Stomach smooth muscle (tissue), 2 donors: Measurements from ENCODE around the gene SDK2.
"Not testable (repeated sequence)": the region's sequence is repeated elsewhere in the genome, so short reads cannot be mapped to it uniquely, and the experiment has no call there.

Experiments
- H3K27ac ChIP-seq: one replicate; pipeline ENCODE4 v1.7.0; 2013; ENCODE audit warnings: mild to moderate bottlenecking, low read length, inconsistent platforms
- H3K27me3 ChIP-seq, 2 donors: one replicate each; pipeline ENCODE4 v1.7.0; 2013; ENCODE audit warnings: low read length in 2 of 2; ENCODE audit not compliant: insufficient read depth in 2 of 2, control insufficient read depth in 1 of 2
- H3K36me3 ChIP-seq, 2 donors: one replicate each; pipeline ENCODE4 v1.7.0; 2013; ENCODE audit warnings: low read length in 2 of 2; ENCODE audit not compliant: control insufficient read depth in 2 of 2, insufficient read depth in 2 of 2
- H3K4me1 ChIP-seq: one replicate; pipeline ENCODE4 v1.7.0; 2013; ENCODE audit warnings: low read length; ENCODE audit not compliant: control insufficient read depth, insufficient read depth
- H3K4me3 ChIP-seq, 2 donors: one replicate each; pipeline ENCODE4 v1.7.0; 2013; ENCODE audit warnings: low read length in 2 of 2
- H3K9ac ChIP-seq, 2 donors: one replicate each; pipeline ENCODE4 v1.7.0; 2013; ENCODE audit warnings: low read length in 2 of 2, mild to moderate bottlenecking in 1 of 2
- H3K9me3 ChIP-seq, 2 donors: one replicate each; pipeline ENCODE4 v1.7.0; 2013; ENCODE audit warnings: low read length in 2 of 2; ENCODE audit not compliant: control insufficient read depth in 2 of 2
- donor health status: healthy.
- donor health status: Pancreatic carcinoma.

Gene SDK2

DNA sequence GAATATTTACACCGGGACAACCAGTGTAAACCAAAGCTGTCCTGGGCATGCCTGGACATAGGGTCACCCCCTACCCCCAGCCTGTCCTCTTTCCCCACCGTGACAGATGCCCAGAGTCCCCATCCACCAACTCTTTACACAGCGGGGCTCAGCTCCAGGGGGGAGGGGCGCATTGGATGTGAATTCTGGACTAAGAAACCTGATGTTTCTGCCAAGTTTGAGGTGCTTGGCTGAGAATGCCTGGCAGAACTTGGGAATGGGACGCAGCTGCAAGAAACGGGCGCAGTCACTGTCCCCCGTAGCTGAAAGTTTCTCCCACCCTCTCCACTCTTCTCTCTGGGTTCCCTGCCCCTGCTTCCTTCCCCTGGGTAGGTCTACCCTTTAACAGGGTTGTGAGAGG lies 264.4 kb downstream of the SDK2 start:
- Histone ChIP-seq H3K4me1 (peaks cover 2% of the 10 kb centered on the region), H3K27me3 (no peaks in the 10 kb centered on the region), H3K4me3 (no peak overlapping the region), H3K9ac (no peak overlapping the region), H3K36me3 (no peaks in the 10 kb centered on the region), H3K27ac (no peak overlapping the region), H3K9me3 (no peaks in the 10 kb centered on the region)

DNA sequence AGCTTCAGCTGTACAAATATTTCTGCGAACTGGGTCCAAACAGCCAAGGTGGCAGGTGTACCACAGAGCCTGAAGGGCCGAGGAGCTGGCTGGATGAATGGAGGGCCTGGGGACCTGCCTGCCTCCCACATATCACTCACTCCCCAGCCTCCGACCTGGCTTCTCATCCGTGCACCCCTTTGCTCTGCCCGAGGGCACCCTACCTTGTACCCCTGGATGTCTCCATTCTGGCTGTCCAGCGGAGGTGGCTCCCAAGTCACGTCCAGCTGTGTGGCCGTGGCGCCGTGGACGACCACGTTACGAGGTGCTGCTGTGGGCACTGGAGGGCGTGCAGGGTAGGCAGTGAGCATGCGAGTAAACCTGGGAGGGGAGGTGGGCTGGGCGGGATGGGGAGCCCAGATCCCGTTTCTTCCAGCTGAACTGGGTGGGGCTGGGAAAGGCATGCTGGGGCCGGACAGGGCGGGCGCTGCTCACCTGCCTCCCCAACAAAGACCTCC lies 265.2 kb downstream of the SDK2 start:
- Histone ChIP-seq H3K9me3 (no peaks in the 10 kb centered on the region), H3K4me3 (no peak overlapping the region), H3K4me1 (peaks cover 2% of the 10 kb centered on the region), H3K9ac (no peak overlapping the region), H3K36me3 (no peaks in the 10 kb centered on the region), H3K27ac (no peak overlapping the region), H3K27me3 (no peaks in the 10 kb centered on the region)

DNA sequence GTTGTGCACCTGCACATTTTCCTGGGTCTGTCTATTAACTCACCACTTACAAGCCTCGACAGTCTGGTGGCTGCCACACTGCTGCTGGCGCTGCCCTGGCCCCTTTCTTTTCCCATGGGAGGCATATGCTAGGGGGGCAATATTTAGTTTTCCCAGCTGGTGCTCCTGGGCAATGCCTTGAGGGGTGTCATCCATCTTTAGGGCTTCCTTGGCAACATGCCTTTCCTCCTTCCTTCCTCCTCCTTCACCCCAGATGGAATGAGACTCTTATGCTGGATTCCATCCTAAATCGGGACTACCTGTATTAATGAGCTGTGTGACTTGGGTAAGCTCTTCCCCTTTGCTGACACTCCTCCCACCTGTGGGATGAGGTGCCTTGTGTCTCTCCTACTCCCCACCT lies 267.6 kb downstream of the SDK2 start:
- Histone ChIP-seq H3K27me3 (no peaks in the 10 kb centered on the region), H3K4me1 (no peaks in the 10 kb centered on the region), H3K4me3 (no peak overlapping the region), H3K9me3 (no peaks in the 10 kb centered on the region), H3K27ac (no peak overlapping the region), H3K36me3 (no peaks in the 10 kb centered on the region), H3K9ac (no peak overlapping the region)

DNA sequence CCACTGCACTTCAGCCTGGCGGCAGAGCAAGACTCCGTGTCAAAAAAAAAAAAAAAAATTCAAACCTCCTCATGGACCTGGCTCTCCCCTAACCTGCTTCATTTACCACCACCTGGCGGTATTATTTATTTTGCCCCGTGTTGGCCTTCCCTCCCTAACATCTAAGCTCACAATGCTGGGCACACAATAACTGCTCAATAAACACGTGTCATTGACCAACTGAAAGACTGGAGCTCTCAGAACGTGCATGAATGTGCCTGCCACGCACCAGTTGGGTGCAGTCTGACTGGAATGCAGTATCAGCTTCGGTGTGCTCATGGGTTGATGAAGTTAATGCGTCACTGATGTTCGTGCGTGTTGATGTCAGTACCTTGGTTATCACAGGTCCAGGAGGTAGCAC lies 268.1 kb downstream of the SDK2 start:
- Histone ChIP-seq H3K9me3 (no peaks in the 10 kb centered on the region), H3K4me3 (no peak overlapping the region), H3K27me3 (no peaks in the 10 kb centered on the region), H3K36me3 (no peaks in the 10 kb centered on the region), H3K9ac (no peak overlapping the region), H3K27ac (no peak overlapping the region), H3K4me1 (no peaks in the 10 kb centered on the region)

DNA sequence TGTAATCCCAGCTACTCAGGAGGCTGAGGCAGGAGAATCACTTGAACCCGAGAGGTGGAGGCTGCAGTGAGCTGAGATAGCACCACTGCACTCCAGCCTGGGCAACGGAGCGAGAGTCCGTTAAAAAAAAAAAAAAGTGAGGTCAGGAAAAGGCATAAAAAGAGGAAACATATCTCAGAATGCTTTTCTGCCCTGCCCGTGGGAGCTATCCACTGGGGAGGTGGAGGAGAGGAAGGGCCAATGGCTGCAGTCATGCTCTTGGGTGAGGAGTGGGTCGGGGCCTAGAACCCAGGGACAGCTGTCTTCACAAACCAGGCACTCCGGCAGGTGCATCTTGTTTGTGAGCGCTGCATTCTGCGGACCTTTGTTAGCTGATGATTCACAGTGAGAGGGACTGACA lies 272.4 kb downstream of the SDK2 start:
- Histone ChIP-seq H3K27ac (no peak overlapping the region), H3K4me3 (no peak overlapping the region), H3K9ac (no peak overlapping the region), H3K36me3 (no peaks in the 10 kb centered on the region), H3K27me3 (no peaks in the 10 kb centered on the region), H3K4me1 (peaks cover 5% of the 10 kb centered on the region), H3K9me3 (no peaks in the 10 kb centered on the region)

DNA sequence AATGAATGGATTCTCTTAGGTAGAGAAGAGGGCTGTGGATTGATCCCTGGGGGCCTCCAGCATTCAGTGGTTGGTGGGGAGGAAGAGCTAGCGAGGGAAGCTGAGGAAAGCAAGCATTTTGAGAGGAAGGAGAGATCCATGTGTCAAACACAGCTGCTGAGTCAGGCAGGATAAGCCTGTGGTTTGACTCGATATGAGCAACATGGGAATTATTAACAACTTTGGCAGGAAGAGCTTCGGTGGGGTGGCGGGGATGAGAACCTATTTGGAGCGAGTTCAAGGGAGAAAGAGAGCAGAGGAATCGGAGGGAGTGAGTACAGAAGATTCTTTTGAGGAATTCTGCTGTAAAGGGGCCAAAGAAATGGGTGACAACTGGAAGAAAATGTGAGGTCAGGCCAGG lies 273.0 kb downstream of the SDK2 start:
- H3K4me1 ChIP-seq, result peaks cover 9% of the 10 kb centered on the region

DNA sequence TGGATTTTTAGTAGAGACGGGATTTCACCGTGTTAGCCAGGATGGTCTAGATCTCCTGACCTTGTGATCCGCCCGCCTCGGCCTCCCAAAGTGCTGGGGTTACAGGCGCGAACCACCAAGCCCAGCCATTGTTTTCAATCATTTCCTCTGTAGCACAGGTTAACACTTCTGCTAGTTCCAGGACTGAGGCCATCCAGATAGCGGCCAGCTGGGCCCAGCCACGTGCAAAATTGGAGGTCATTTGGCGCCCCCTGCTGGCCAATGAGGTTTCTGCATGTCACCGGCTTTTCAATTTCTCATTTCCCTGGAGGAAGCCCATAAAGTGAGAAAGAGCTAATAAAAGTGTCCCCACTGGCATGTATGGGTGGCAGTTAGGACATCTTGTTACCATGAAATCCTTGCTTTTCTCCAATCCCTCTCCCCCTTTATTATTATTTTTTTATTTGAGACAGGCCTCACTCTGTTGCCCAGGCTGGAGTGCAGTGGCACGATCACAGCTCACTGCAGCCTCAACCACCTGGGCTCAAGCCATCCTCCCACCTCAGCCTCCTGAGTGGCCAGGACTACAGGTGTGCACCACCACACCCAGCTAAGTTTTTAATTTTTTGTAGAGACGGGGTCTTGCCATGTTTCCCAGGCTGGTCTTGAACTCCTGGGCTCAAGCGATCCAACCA lies 274.3 kb downstream of the SDK2 start:
- H3K4me3 ChIP-seq, H3K27ac ChIP-seq, H3K9ac ChIP-seq, H3K36me3 ChIP-seq, H3K27me3 ChIP-seq, H3K9me3 ChIP-seq: not testable (repeated sequence)
- peaks cover 12% of the 10 kb centered on the region for H3K4me1 ChIP-seq

More for the DNA sequence above, 273.0 kb downstream of the SDK2 start:
- no peak overlapping the region for H3K4me3 ChIP-seq
- H3K9ac ChIP-seq, result no peak overlapping the region
- H3K9me3 ChIP-seq, result no peaks in the 10 kb centered on the region
- no peaks in the 10 kb centered on the region for H3K36me3 ChIP-seq
- no peak overlapping the region for H3K27ac ChIP-seq
- H3K27me3 ChIP-seq, result no peaks in the 10 kb centered on the region

DNA sequence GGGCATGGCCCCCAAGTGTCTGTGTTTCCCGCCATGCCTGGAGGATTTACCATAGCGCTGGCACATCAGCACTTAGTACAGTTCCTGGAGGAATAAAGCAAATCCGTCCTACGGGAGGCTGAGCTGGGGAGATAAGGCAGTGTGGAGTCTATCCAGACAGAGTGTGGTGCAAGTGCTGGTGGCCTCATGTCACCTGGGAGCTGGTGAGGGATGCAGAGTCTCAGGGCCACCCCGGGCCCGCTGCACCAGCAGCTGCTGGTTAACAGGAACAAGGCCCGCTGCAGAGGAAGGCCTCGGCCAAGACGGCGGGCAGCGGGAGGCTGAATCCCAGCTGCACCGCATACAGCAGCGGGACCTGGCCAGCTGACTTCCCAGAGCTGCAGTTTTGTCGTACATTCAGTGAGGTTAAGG lies 275.1 kb downstream of the SDK2 start:
- no peaks in the 10 kb centered on the region for H3K36me3 ChIP-seq
- peaks cover 12% of the 10 kb centered on the region for H3K4me1 ChIP-seq
- H3K9me3 ChIP-seq, result no peaks in the 10 kb centered on the region
- no peak overlapping the region for H3K4me3 ChIP-seq
- H3K27me3 ChIP-seq, result no peaks in the 10 kb centered on the region
- H3K27ac ChIP-seq, result no peak overlapping the region
- no peak overlapping the region for H3K9ac ChIP-seq

DNA sequence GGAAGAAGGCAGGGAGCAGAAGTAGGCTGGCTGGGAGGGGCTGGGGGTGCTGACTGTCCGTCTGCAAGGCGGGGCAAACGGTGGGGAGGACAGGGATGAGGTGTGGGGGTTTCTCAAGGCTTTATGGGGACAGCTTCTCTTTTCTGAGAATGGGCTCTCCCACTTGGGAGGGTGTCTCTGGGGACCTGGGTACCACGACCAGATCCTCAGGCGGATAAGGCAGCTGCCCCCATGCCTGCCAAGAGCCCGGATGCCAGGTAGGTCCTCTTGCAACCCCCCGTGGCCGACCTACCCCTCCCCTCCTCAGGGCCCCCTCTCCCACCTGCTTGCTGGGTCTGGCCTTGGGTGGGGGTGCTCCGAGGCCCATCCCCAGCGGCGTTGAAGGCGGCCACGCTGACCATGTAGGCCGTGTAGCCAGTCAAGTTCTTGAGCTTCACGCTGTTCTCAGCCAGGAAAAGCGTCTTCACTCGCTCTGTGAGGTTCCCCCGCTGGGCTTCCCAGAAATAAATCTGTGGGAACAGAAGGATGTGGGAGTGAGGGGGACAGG lies 276.1 kb downstream of the SDK2 start:
- Histone ChIP-seq H3K4me1 (peaks cover 12% of the 10 kb centered on the region), H3K36me3 (no peaks in the 10 kb centered on the region), H3K9ac (no peak overlapping the region), H3K27ac (no peak overlapping the region), H3K9me3 (no peaks in the 10 kb centered on the region), H3K4me3 (no peak overlapping the region), H3K27me3 (no peaks in the 10 kb centered on the region)

DNA sequence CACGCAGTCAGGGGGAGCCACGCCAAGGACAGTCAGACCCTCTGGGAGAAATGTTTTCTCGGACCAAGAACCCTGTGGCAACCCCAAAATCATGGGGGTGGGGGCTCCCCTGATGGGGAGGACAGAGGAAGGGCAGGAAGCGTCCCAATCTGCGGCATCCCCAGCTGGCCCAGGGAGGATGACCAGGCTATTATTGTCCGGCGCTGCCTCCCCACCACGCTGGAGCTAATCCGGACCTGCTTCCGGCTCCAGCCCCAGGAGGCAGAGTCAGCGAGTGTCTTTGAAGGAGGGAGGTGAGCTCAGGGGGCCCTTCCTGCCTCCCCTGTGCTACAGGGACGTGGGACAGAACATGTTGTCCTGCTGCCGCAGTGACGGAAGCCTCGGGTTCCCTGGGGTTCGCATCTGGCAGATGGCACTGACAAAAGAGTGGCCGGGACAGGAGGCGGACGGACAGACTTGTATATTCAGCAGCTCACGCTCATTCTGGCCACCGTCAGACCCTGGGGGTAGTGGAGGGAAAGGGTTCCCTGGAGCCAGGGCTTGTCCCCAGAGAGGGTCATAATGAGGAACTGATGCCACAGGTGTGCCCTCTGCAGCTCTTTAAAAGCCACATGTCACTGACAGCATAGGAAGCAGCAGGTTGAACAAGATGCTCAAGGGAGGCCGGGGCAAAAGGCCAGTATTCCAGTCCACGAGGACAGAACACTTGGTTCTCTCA lies 278.2 kb downstream of the SDK2 start:
- H3K9me3 ChIP-seq, result no peaks in the 10 kb centered on the region
- no peaks in the 10 kb centered on the region for H3K36me3 ChIP-seq
- H3K27me3 ChIP-seq, result no peaks in the 10 kb centered on the region
- H3K4me3 ChIP-seq, result no peak overlapping the region
- H3K4me1 ChIP-seq, result peaks cover 12% of the 10 kb centered on the region
- no peak overlapping the region for H3K27ac ChIP-seq
- H3K9ac ChIP-seq, result peak overlapping the region in 1 of 2 donors; percentile 5
